Measurements from ENCODE around the gene FXYD7.
"Not testable (repeated sequence)": the region's sequence is repeated elsewhere in the genome, so short reads cannot be mapped to it uniquely, and the experiment has no call there.

FXYD7 gene

DNA sequence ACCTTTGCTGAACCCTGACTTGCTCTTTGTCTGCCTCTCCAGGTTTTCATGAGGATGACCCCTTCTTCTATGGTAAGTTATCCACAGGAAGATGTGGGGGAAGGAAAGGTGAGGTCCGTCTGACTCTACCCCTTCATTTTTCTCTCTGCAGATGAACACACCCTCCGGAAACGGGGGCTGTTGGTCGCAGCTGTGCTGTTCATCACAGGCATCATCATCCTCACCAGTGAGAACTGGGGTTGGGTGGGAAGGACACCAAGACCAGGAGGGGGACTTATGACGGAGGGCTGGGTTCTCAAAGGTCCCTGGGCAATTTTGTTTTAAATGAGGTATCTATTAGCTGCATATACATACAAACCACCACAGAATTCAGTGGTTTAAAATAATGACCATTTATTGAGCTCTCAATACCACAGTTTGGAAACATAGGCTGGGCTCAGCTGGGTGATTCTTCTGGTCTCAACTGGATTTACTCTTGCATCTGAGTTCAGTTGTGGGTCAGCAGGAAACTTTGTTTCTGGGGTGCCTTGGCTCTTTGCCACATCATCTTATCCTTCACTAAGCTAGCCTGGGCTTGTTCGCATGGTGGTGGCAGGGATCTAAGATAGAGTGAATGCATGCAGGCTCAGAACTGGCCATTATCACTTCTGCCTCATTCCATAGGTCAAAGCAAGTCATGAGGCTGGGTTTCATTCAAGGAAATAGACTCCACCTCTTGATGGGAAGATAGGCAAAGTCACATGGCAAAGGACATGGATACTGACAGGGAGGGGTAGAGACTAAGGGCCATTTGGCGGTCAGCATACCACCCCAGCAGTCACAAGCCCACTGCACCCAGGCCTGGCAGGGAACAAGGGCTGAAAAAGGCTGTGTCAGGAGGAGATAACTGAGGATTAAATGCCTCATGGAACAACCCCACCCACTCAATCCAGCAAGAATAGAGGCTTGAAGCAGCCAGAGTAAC lies 23.3 kb downstream of the FXYD7 start:
- no peak for DNase-seq

DNA sequence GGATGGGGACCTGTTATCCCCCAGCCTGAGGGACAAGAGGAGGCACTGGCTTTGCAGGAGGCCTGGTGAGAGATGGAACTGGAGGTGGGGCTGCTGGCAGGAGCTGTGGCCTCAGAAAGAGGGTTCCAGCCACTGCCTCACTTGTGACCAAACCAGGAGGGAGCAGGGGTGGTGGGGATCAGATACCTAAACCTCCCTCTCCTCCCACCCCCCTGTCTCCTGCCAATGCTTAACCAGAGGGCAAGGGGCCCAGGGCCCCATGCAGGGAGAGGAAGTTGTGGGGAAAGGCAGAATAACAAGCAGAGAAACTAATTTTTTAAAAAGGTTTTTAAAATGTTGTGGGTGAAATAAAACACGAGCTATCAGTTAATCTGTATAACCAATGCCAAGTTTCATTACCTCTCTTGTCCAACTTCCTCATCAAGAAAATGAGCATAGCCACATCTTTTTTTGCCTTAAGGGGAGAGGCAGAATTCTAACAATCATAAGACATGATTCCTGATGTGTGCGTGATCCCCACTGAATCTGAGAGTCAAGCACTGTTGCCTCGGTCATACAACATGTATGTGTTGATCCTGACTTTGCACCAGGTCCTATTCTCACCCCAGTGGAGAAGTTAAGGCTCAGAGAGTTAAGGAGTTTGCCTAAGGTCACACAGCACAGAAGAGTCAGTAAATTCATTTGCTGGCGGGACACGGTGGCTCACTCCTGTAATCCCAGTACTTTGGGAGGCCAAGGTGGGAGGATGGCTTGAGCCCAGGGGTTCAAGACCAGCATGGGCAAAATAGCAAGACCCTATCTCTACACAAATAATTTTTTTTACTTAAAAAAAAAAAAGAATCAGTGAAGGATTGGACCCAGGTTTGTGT lies 24.4 kb downstream of the FXYD7 start:
- DNase-seq: no peak

DNA sequence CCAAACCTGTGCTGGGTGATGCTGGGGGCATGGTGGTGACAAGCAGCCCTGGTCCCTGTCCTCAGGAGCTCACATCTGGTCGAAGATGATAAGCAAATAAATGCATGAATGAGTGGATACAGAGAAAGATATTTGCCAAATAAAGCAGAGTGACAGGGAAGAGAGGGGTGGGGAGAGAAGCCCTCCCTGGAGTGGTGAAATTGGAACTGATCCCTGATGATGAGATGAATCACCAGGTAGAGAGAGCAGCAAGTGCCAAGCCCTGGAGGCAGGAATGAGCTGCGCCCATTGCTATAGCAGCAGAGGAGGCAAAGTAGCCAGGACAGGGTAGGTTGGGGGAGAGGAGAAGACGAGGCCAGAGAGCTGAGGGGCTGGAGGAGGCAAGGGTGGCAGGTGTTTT lies 25.1 kb downstream of the FXYD7 start:
- no peak for DNase-seq

DNA sequence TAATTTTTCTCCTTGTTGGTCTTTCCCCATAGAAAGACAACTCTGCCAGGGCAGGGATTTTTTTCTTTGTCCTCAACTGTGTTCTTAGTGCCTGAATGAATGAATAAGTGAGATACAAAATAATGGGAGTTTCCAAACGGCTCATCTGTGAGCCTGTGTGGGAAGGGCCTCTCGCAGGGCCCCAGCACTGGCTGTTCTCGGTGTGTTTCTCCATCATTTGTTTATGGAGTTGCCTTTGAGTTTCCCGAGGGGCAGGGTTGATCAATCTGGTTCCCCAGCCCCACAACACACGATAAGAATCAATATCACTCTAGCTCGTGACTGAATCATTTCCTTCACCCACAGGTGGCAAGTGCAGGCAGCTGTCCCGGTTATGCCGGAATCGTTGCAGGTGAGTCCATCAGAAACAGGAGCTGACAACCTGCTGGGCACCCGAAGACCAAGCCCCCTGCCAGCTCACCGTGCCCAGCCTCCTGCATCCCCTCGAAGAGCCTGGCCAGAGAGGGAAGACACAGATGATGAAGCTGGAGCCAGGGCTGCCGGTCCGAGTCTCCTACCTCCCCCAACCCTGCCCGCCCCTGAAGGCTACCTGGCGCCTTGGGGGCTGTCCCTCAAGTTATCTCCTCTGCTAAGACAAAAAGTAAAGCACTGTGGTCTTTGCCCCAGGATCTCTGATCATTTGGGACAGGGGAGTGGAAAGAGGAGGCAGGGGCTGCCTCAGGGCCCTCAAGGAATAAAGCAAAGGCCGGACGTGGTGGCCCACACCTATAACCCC lies 26.4 kb downstream of the FXYD7 start:
- no peak for DNase-seq

DNA sequence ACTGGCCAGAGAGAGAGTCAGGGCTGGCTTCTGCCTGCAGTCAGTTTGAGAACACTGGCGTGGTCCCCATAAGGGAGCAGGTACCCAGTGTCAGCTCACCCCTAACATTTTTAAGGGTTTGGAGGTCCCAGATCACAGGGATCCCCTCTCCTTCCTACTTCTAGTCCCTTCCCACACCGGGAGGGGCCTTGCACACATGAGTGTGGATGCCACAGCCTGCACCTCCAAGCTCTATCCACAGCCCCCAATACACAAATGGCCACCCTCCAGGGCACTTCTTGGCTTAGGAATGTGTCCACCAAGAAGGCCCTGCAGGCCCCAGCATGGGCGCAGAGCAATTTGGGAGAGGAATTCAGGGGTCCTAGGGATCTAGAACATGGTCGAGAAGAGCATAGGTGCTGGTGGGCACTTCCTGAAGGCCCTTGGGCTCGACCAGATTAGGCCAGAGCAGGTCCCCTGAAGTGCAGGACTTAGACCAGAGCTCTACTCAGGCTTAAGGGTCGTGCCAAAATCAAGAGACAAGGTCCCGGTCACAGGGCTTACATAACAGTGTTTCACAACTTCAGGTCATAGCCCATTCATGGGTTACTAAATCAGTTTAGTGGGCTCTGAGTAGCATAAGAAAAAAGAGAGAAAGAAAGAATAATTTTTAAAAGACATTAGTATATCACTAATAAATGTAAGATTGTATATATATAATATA lies 27.5 kb downstream of the FXYD7 start:
- no peak for DNase-seq

DNA sequence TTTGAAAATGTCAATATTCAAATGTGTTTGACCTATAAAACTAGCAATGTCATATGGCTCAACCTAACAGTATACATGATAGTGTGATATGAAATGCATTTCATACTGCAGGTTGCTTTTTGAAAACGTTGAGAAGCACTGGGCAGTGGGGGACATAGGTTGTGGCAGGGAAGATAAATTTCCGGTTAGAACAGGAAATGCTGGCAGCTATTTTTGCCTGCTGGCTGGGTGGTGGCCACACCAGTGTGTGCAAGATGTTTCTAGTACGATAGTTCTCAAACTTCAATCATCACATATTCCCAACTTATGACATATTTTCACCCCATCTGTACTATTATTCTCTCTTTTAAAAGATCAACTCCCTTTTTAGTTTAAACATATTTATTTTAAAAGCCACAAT lies 28.7 kb downstream of the FXYD7 start:
- DNase-seq: no peak

DNA sequence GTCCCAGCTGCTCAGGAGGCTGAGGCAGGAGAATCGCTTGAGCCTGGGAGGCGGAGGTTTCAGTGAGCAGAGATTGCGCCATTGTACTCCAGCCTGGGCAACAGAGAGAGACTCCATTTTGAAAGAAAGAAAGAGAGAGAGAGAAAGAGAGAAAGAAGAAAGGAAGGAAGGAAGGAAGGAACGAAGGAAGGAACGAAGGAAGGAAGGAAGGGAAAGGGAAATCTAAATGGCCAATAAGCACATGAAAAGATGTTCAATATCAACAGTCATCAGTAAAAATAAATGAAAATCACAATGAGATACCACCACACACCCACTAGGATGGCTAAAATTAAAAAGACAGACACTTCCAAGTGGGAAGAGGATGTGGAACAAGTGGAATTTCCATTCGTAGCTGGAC lies 31.2 kb downstream of the FXYD7 start:
- DNase-seq: no peak

DNA sequence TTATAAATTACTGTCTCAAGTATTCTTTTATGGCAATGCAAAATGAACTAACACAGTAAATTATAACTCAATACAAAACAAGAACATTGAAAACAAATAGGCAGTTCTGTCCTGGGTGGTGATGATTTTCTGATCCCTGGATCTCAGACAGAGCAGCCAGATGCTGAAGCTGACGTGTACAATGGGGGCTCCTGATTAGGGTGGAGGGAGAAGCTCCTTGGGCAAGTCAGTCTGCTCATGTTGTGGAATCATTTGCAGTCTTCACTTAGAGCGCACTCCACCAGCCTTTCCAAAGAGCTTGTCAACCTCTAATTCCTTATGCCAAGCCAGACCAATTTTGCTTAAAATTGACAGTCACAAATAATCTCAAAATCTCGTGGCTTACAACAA lies 33.1 kb downstream of the FXYD7 start:
- DNase-seq: no peak

DNA sequence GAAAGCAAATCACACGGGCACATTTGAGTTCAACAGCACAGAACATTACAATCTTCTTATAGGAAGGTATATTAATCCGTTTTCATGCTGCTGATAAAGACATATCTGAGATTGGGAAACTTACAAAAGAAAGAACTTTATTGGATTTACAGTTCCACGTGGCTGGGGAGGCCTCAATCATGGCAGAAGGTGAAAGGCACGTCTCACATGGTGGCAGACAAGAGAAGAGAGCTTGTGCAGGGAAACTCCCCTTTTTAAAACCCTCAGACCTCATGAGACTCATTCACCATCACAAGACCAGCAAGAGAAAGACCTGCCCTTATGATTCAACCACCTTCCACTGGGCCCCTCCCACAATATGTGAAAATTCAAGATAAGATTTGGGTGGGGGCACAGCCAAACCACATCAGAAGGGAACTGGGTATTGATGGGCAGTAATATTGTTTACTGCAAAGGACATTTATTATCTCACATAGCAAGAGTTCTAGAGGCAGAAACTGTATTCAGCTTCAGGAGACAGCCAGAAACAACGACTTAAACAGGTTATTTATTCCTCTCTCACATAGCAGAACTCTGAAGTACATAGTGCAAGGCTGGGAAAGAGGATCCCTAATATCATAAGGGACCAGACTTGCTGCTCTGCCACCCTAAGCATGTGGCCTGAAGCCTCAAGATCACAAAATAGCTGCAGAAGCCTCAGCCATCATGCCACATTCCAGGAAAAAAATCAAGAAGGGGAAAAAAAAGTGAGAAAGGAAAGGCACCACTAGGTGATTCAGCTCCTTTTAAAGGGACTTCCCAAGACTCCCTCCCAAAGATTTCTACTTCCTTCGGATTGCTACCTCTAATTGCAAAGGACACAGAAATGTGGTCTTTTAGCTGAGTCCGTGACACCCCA lies 34.6 kb downstream of the FXYD7 start:
- no peak for DNase-seq

DNA sequence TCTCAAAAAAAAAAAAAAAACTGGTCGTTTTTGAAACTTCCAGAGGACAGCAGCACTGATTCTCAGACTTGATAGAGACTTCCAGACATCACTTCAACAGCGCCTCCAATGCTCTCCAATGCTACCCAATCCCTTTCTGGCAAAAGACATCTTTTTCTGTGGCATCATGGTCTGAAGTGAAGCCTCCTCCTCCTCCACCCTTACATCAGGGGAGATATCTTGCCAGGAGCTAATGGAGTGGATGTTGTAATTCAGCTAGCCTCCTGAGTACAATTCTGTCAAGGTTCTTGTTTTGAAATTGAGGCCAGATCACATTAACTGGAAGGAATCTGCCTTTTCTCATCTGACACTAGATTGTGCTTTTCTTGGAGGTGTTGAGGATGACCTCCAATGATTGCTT lies 35.6 kb downstream of the FXYD7 start:
- DNase-seq: no peak

DNA sequence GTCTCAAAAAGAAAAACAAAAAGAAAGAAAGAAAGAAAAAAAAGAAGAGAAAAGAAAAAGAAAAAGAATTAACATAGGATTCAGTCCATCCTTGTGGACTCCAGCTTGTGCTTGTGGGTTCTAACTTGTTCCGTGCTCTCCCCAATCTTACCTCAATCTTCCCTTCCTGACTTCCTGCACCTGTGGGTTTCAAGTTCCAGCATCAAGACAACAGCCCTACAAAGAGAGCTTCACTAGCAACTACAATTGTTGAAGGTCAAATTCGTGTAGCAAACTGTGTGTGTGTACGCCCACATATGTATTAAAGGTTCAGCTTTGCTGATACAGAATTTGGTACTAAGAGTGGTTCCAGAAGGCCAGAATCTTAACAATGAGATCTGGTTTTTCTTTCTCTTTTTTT lies 36.8 kb downstream of the FXYD7 start:
- DNase-seq: no peak

DNA sequence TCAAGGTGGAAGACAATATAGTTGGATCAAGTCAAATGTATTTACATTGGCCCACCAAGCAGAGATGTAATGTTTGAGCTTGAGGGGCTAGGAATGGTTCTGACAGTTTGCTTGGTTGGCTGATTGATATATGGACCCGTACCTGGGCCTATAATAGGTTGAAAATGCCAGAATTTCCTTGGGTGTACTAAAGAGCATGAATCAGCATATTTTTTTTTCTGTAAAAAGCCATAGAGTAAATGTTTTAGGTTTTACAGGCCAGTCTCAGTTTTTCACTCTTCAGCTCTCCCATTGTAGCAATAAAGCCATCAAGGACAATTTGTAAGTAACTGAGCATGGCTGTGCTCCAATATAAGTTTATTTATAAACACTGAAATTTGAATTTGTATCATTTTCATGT lies 38.3 kb downstream of the FXYD7 start:
- DNase-seq: no peak

DNA sequence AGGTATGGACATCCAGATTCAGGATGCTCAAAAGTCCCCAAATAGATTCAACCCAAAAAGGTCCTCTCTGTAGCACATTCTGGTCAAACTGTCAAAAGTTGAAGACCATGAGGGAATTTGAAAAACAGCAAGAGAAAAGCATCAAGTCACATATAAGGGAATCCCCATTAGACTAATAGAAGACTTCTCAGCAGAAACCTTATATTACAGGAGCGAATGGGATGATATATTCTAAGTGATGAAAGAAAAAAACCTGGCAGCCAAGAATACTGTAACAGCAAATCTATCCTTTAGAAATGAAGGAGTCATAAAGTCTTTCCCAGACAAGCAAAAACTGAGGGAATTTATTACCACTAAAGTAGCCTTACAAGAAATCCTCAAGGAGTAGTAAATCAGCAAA lies 41.2 kb downstream of the FXYD7 start:
- DNase-seq: no peak

DNA sequence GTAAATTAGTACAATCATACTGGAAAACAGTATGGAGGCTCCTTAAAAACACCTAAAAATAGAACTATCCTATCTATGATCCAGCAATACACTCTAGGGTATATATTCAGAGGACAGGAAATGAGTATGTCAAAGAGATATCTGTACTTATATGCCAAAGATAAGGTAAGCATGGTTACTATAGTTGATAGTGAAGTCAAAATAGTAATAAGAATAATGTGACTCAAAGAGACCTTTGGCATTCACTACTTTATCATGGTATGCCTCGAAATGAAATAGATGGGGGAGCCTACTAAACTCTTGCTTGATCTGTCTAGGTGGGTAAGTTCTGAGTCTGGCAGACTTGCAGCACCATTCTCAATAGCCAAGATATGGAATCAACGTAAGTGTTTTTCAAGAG lies 41.8 kb downstream of the FXYD7 start:
- no peak for DNase-seq

DNA sequence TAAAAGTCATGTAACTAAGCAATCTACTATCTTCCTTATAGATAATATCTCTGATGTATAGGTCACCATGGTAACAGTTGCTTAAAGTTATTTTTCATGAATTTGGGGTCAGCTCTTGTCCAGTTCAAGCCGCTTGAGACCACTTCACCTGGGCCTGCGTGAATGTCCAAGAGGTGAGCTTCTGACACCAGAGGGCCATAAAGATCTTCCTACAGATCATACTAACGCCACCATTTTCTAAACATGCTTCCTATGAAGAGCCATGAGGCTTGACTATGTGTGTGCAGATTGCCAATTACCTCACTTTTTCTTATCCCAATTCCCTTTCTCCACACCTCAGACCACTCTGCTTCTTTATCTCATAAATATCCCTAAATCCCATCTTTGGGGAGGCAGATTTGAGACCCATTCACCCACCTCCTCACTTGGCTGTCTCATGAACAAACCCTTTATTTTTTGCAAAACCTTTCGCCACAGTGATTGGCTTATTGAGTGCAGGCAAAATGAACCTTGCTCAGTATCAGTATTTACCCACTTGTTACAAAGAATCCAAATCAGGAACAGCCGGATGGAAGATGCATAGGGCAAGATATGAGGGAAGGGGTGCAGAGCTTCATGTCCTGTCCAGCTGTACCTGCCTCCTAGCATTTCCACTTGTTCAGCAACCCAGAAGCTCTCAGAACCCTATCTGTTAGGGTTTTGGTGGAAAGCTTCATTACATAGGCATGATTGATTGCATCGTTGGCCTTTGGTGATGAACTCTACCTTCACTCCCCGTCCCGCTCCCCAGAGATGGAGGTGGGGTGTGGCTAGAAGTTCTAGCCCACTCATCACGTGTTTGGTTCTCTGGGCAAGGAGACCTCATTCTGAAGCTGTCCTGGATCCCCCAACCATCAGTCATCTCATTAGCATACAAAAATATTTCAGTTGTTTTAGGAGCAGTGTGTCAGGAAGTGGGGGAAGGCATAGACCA lies 51.2 kb downstream of the FXYD7 start:
- DNase-seq: no peak

DNA sequence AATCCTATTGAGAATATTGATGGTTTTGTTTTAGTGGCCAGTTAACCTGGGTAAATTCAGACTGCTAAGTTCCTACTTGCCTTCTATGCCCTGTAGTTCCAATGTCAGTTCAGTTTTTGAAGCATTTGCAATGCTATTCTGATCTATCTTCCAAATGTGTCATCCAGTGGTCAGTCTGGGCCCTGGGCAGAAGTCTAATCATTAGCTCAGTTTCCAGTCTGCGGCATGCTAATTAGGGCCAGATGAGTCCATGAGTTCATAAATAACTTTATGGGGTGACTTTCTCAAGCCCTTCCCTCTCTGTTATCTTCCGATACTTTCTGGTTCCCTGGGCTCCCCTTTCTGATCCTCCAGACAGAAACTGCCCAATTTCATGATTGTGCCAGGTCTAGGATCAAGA lies 52.8 kb downstream of the FXYD7 start:
- no peak for DNase-seq

DNA sequence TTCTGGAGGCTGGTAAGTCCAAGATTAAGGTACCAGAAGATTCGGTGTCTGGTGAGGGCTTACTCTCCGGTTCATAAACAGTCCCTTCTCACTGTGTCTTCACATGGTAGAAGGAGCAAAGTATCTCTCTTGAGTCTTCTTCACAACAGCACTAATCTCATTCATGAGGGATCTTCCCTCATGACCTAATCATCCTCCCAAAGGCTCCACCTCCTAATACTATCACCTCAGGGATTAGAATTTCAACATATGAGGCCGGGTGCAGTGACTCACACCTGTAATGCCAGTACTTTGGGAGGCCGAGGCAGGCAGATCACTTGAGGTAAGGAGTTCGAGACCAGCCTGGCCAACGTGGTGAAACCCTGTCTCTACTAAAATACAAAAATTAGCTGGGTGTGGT lies 53.8 kb downstream of the FXYD7 start:
- not testable (repeated sequence) for DNase-seq

DNA sequence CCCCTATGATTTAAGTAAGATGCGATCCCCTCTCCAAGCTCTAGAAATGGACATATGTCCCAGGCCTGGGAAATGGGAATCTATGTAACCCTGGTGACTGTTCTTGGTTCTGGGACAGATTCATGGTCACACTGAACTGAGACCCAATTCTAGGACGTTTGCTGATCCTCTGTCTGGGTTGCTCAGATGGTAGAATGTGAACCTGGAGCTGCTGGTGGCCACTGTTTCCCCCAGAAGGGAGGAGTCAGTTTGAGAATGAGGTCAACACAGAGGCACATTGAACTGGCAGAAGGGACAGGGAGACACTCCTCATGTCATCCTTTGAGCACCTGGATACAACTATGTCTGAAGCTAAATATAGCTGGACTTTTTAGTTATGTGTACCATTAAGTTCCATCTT lies 56.4 kb downstream of the FXYD7 start:
- no peak for DNase-seq

DNA sequence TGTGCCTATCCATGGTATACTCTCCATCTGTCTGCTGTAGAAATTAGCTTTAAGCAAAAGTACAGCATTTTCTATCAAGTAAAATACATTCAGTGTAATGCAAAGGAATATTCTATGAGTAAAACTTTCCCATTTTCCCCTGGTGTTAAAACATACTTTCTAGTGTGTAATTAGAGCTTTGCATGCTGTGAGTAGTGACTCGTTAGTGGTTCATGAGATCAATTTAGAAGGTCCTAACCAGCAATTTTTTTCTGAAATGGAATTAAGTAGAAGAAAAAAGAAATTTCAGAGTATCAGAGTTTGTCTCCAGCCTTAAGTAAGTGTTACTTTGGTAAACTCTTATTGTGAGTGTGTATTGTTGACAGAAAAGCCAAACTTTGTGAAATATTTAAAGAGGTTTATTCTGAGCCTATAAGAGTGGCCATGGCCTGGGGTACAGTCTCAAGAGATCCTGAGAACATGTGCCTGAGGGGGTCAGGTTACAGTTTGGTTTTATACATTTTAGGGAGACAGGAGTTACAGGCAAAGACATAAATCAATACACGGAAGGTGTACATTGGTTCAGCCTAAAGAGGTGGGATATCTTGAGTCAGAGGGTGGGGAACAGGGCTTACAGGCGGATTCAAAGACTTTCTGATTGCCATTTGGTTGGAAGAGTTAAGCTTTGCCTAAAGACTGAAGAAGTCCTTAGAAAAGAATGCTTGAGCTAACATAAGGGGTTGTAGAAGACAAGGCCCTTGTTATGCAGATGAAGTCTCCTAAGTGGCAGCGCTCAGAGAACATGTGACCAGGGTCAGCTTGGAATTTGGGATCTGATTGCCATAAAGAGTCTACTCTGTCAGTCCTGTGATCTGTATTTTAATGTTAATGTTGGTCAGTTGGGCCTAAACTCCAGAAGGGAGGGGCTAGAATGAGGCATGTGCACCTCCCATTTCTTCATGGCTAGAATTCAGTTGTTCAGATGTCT lies 60.0 kb downstream of the FXYD7 start:
- no peak for DNase-seq

All from C1 segment of cervical spinal cord (tissue), 14 donors.